NCI-H2029 treated with DMSO at 0.1 percent for 48 hours (cell line): Measurements from ENCODE around the gene TPD52L1.
"Not testable (repeated sequence)": the region's sequence is repeated elsewhere in the genome, so short reads cannot be mapped to it uniquely, and the experiment has no call there.

Experiments used
- DNase-seq: peaks from one replicate; lab custom pipeline; 2025; lab: John Stamatoyannopoulos, UW

TPD52L1 gene

GRCh38 chr6:125273965-125274364 is 120.4 kb downstream of the TPD52L1 start:
- no peak for DNase-seq

GRCh38 chr6:125274935-125275334 is 121.4 kb downstream of the TPD52L1 start:
- no peak for DNase-seq

GRCh38 chr6:125275779-125276178 is 122.2 kb downstream of the TPD52L1 start:
- DNase-seq = no peak

- DNase-seq = no peak
Observed at GRCh38 chr6:125277838-125278237, 124.3 kb downstream of the TPD52L1 start.

GRCh38 chr6:125279961-125280360 is 126.4 kb downstream of the TPD52L1 start:
- DNase-seq = no peak

DNA sequence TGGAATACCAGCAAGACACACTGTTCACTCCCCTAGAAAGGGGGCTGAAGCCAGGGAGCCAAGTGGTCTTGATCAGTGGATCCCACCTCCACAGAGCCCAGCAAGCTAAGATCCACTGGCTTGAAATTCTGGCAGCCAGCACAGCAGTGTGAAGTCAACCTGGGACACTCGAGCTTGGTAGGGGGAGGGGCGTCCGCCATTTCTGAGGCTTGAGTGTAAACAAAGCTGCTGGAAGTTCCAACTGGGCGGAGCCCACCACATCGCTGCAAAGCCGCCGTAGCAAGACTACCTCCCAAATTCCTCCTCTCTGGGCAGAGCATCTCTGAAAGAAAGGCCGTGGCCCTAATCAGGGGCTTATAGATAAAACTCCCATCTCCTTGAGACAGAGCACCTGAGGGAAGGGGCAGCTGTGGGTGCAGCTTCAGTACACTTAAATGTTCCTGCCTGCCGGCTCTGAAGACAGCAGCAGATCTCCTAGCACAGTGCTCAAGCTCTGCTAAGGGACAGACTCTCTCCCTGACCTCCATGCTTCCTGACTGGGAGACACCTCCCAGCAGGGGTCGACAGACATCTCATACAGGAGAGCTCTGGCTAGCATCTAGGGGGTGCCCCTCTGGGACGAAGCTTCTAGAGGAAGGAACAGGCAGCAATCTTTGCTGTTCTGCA is 126.9 kb downstream of the TPD52L1 start:
- DNase-seq = not testable (repeated sequence)

DNA sequence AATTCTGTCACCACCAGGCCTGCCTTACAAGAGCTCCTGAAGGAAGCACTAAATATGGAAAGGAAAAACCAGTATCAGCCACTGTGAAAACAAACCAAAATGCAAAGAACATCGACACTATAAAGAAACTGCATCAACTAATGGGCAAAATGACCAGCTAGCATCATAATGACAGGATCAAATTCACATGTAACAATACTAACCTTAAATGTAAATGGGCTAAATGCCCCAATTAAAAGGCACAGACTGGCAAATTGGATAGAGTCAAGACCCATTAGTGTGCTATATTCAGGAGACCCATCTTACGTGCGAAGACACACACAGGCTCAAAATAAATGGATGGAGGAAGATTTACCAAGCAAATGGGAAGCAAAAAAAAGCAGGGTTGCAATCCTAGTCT is 128.9 kb downstream of the TPD52L1 start:
- not testable (repeated sequence) for DNase-seq

DNA sequence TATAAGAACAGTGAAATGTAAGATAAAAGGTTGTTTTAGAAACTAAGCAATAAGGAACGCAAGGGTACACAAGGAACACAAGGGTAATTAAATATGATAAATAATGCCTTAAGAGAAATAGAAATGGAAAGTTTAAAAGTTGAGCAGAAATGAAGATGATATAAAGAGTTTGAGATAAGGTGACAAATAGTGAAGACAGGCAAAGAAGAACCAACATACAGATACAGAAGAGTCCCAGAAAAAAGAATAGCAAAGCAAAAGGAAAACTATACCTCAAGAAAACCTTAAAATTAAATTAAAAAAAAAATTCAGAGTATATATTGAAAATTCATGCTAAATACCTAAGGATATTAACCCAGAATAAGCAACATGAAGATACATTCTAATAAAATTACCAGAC is 131.8 kb downstream of the TPD52L1 start:
- DNase-seq = no peak

- no peak for DNase-seq
Observed at GRCh38 chr6:125285936-125286335, 132.4 kb downstream of the TPD52L1 start.

DNA sequence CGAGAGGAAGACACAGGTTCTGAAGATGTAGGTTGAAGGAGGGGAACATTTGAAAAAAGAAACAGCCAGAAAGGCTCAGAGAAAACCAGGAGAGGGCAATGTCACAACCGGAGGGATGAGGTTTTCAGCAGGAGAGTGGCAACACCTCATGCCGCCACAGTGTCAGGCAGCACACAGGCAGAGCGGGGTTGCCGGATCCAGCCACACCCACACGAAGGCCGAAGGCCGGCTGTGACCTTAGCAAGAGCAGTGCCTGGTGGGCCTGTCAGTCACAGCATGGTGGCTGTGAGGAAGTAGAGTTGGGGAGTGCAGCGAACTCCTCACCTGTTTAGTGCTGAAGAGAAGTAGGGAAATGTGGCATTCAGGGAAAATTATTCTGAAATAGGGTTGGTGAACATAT is 134.1 kb downstream of the TPD52L1 start:
- no peak for DNase-seq

DNA sequence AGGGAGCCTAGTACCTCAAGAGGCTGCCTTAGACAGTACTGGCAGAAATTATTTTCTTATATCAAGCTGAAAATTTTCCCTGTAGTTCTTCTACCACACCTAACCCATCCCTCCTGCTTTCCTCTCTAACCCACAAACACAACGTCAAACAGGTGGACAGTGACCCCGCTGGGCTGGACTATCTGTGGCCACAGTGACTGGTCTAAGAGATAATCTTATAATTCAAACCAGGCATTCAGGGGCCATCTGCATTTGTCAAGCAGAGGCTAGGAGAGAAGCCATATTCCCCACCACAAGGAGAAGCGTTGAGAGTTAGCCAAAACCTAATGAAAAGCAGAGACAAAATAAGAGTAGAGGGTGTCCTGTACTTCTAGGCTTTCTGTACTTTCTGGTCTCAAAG is 140.0 kb downstream of the TPD52L1 start:
- DNase-seq = no peak

DNA sequence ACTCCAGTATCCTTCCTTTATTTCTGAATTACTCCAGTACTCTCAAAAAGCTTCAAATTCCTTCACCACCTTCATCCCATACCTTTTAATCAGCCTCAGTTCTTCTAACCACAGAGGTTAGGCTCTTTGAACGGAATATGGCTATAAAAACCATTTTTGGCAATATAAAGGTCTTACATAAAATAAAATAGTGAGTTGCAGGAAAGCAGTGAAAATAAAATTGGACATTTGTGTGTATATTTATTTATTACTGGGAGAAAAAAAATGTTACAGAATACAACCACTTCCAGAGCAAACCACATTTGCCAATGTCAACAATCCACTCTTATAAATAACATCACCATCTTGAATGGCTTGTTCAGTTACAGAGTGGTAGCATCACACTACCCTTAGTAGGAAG is 140.5 kb downstream of the TPD52L1 start:
- DNase-seq = peak; percentile 64

GRCh38 chr6:125294925-125295324 is 141.4 kb downstream of the TPD52L1 start:
- peak; percentile 97 for DNase-seq

DNA sequence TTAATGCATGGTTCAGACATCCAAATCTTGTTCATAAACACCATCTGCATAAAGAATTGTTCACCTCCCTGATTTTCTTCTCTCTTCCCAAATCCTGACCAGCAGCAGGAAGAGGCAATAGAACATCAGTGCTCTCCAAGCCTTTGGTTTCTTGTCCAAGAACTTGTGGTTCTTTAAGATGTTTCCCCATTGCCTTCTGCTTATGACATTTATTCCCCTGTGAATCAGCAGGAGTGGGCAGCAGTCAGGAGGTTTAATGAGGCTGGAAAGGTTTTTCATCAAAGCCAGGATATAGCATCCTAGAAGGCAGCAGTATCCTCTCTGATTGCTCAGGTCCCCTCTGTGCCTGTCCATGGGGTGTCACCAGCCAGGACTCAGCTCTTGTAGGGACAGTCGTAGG is 142.9 kb downstream of the TPD52L1 start:
- DNase-seq = no peak

DNA sequence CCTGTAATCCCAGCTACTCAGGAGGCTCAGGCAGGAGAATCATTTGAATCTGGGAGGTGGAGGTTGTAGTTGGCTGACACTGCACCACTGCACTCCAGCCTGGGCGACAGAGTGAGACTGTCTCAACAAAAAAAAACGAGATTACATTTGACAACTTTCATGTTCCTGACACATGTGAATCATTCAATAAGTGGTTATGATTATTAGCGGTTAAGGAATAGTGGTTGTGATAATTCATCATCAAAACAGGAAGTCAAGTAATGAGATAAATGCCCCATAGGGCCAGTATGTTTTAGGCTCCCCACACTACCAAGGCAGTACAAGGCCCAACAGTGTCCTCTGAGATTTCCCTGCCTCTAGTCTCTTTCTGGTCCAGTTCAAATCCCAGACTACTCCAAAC is 145.7 kb downstream of the TPD52L1 start:
- no peak for DNase-seq

DNA sequence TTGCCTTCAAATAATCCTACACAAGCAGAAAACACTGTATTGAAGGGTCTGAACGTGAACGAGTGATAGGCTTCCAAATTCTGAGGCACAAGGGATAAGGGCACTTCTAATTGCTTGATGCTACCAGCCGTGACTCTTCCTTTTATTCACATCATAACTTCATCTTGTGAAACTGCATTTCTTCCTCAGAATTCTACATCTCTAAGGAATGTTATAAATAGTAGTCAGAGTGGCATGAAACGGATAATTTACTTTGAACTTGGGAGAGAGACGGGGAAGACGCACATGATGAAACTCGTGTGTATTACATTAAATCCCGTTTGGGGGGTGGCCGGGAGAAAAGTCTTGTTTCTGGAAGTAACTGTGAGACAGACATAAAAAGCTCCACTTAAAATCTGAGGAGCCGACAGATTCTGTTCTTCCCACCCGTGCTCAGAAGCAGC is 147.4 kb downstream of the TPD52L1 start:
- no peak for DNase-seq

GRCh38 chr6:125301435-125302391 is 148.1 kb downstream of the TPD52L1 start, which contains the start of gene HDDC2:
HDDC2 (minus strand) TSS chr6:125301967; CDS start chr6:125301932, 35 bp downstream.
- peak; percentile 56 for DNase-seq

- no peak for DNase-seq
Observed at GRCh38 chr6:125302840-125303511, 149.4 kb downstream of the TPD52L1 start.

DNA sequence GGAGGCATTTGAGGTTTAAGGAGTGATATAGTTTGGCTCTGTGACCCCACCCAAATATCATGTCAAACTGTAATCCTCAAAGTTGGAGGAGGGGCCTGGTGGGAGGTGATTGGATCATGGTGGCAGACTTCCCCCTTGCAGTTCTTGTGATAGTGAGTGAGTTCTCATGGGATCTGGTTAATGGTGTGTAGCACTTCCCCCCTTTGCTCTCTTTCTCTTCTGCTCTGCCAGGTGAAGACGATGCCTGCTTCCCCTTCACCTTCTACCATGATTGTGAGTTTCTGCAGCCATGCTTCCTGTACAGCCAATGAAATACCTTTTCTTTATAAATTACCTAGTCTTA is 149.9 kb downstream of the TPD52L1 start:
- DNase-seq = no peak

- no peak for DNase-seq
Observed at GRCh38 chr6:125304970-125305660, 151.5 kb downstream of the TPD52L1 start.

- DNase-seq = no peak
Observed at GRCh38 chr6:125306756-125307149, 153.2 kb downstream of the TPD52L1 start.
